Right lobe of liver (tissue), 4 donors: Measurements from ENCODE around the gene FHDC1.

ENCODE experiments used
- POLR2A ChIP-seq: fragments of 450-650 bp; IDR thresholded peaks from one replicate; pipeline ENCODE4 v1.6.1; 2017; ENCODE audit warnings: antibody characterized with exemption, mild to moderate bottlenecking
- TF ChIP-seq, protein P1 (sequence below), 4 donors: fragments of 200-600 bp in 3 of 4; fragments of 450-650 bp in 1 of 4; IDR thresholded peaks; one replicate each; pipeline versions ENCODE4 v1.5.1 to v1.8.0; 2016 to 2022; ENCODE audit warnings: antibody characterized with exemption in 4 of 4, mild to moderate bottlenecking in 2 of 4
- donor health status: DM: no; HTN: no; CAD: no.
- donor health status: DM: no; HTN: no; CAD: no.
- donor health status: DM: no; HTN: yes; CAD: no.

DNA sequence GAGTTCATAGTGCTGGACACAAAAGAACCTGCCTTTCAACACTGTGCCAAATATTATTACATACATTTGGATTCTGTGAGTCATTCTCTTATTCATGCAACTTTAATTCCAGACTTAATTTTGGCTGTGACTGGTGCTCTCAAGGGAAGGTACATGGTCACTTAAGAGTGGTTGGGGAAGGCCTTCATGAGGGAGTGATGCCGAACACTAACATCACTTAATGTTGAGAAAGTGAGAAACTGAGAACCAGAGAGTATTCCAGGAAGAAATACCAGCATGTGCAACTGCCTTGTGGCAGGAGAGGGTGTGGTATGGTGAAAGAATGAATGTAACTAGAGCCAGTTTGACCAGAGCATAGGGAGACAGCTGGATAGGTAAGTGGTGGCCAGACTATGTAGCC lies 41.5 kb upstream of the FHDC1 start:
- TF ChIP-seq, protein P1, sequence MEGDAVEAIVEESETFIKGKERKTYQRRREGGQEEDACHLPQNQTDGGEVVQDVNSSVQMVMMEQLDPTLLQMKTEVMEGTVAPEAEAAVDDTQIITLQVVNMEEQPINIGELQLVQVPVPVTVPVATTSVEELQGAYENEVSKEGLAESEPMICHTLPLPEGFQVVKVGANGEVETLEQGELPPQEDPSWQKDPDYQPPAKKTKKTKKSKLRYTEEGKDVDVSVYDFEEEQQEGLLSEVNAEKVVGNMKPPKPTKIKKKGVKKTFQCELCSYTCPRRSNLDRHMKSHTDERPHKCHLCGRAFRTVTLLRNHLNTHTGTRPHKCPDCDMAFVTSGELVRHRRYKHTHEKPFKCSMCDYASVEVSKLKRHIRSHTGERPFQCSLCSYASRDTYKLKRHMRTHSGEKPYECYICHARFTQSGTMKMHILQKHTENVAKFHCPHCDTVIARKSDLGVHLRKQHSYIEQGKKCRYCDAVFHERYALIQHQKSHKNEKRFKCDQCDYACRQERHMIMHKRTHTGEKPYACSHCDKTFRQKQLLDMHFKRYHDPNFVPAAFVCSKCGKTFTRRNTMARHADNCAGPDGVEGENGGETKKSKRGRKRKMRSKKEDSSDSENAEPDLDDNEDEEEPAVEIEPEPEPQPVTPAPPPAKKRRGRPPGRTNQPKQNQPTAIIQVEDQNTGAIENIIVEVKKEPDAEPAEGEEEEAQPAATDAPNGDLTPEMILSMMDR (IDR thresholded peaks at IDR 0.05): no peak
- TF ChIP-seq POLR2A: no peak
